Activated T-cell treated with anti-CD3 and anti-CD28 coated beads, Interleukin-2, amount 50 U/mL, for 72 hours (primary cell): ENCODE data around the gene CMAS. TPM values are rescaled to one million over a fixed set of nuclear protein-coding genes. Genes with fewer than 3 reads are reported as not detected.
"Not testable (repeated sequence)": the region's sequence is repeated elsewhere in the genome, so short reads cannot be mapped to it uniquely, and the experiment has no call there.

Experiments used
- ATAC-seq, 2 donors: fragments of 150-1000 bp; cut with Tn5 transposase; replicated peaks in 1 of 2; 2 replicates each; pipeline ENCODE4 v1.10.0; 2021; ENCODE audit warnings: moderate library complexity in 2 of 2, mild to moderate bottlenecking in 1 of 2
- DNase-seq, 2 donors: peaks; one replicate each; pipeline ENCODE4 v3.0.0; 2021 to 2022; ENCODE audit warnings: mixed read lengths in 1 of 2
- H3K27ac Mint-ChIP-seq: one replicate; pipeline ENCODE4 v1.8.0; 2022; ENCODE audit warnings: mild to moderate bottlenecking, moderate library complexity, mixed read lengths
- H3K27me3 Mint-ChIP-seq: one replicate; pipeline ENCODE4 v1.8.0; 2022; ENCODE audit warnings: low read depth, mixed read lengths
- H3K36me3 Mint-ChIP-seq, 2 donors: one replicate each; pipeline ENCODE4 v1.8.0; 2022; ENCODE audit warnings: mixed read lengths in 2 of 2, mild to moderate bottlenecking in 1 of 2; ENCODE audit not compliant: insufficient read depth in 2 of 2
- H3K4me1 Mint-ChIP-seq: one replicate; pipeline ENCODE4 v1.8.0; 2022; ENCODE audit warnings: low read depth, mixed read lengths
- H3K4me3 Mint-ChIP-seq, 2 donors: one replicate each; pipeline ENCODE4 v1.8.0; 2022; ENCODE audit warnings: mild to moderate bottlenecking in 2 of 2, mixed read lengths in 2 of 2, moderate library complexity in 2 of 2
- H3K9me3 Mint-ChIP-seq, 2 donors: one replicate each; pipeline ENCODE4 v1.8.0; 2022; ENCODE audit warnings: mixed read lengths in 2 of 2
- total RNA-seq, 2 donors: library from RNA; stranded (reverse); gene quantifications; one replicate each; pipeline ENCODE4 v1.2.3, GENCODE V29; 2022

The CMAS gene
- total RNA-seq = 10 to 100 TPM; 37.4 to 39.5 TPM

DNA sequence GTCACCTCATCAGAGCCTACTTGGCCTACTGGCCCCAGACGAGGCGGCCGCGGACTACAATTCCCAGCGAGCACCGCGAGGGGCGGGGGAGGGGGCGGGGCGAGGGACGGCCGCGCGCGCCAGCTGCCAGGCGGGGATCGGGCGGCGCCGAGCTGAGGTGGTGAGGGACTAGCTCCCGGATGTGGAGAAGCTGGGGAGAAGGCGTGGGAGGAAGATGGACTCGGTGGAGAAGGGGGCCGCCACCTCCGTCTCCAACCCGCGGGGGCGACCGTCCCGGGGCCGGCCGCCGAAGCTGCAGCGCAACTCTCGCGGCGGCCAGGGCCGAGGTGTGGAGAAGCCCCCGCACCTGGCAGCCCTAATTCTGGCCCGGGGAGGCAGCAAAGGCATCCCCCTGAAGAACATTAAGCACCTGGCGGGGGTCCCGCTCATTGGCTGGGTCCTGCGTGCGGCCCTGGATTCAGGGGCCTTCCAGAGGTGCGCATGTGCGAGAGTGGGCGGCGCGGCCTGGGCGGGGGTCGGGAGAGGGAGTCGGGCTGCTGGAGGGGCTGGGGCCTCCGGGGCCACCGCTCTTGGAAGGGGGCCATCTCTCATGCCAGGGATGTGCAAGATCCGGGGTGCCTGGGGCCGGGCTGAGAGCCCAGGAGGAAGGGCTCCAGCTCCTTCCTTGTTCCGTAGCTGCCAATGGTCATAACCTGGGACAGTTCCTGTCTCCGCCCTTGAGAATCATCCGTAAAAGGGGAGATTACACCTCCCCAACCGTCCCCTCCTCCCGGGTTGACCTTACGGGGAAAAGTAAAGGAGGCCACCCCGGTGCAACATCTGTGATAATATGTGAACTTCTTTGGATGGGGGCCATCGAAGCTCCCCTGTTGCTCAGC, at the start of gene CMAS:
Gene CMAS (plus strand): TSS at position 129 of the 878 bp plus-strand sequence. CDS start 86 bp downstream, at position 215.
- ATAC-seq (peak; percentile 80 to 85), DNase-seq (peak; percentile 77 to 78)
- Mint-ChIP-seq H3K4me1 (peaks cover 61% of the 10 kb centered on the region), H3K4me3 (peak within 1 kb of the TSS; percentile 93 to 94), H3K27me3 (no peaks in the 10 kb centered on the region), H3K36me3 (peaks cover 3% of the 10 kb centered on the region in 2 donors), H3K9me3 (no peaks in the 10 kb centered on the region), H3K27ac (peak within 1 kb of the TSS; percentile 87)

DNA sequence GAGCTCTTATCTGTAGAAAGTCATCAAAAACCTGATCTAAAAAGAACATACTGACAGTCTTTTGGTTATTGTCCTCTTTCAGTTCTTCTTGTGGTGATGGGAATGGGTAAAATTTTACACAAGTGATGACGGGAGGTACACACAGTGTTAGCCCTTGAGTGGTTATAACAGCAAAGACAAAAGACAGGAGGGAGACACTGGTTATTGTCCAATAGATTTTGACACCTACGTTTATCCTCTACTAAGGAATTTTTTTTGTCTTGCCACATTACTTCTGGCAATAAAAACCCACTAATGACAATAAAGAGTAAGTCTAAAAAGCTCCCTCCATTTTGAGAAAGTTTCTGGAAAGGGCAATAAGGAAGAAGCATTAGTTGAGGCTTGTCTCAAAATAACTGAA, 47.7 kb upstream of the CMAS start:
- Mint-ChIP-seq H3K4me3 (no peak overlapping the region), H3K27ac (no peak overlapping the region), H3K4me1 (peaks cover under 1% of the 10 kb centered on the region), H3K9me3 (no peaks in the 10 kb centered on the region), H3K27me3 (no peaks in the 10 kb centered on the region), H3K36me3 (no peaks in the 10 kb centered on the region)
- ATAC-seq (no peak), DNase-seq (no peak)

DNA sequence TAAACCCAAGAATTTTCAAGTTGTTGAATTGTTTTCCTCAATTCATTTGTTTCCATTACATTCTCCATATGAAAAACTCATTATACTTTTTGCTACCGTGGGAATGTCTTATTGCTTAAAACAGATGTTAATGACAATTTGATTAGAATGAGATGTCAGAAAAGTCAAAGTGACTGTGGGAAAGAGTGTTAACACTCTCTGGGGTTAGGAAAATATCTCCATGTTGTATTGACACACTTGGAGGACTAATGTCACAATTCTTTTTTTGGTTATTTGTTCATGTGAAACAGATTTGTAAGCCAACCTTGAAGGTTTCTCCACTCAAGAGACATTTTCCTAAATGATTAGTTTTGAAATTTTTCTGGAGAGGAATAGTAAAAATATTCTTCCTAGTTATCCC, 47.2 kb upstream of the CMAS start:
- H3K4me3 Mint-ChIP-seq = no peak overlapping the region

DNA sequence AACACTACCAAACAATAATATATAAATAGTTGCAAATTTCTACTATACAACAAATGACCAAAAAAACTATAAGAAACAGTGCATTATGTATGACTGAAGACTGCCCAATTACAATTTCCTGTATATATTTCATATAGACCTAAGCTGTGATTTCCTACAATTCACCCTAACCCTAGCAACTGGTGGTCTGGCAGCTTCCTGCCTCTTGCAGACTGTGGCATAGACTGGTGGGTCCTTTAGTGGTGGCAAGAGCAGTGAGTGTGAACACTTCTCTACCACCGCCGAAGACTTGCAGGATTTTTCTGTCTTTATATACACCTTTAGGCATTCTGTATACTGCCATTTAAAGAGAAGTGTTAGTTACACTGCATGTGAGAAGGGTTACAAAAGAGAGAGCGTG, 43.6 kb upstream of the CMAS start:
- H3K27me3 Mint-ChIP-seq = peaks cover 5% of the 10 kb centered on the region
- H3K4me1 Mint-ChIP-seq = no peaks in the 10 kb centered on the region
- no peak overlapping the region for H3K4me3 Mint-ChIP-seq
- DNase-seq (no peak), ATAC-seq (no peak)
- peaks cover 0 to 1% of the 10 kb centered on the region in 2 donors for H3K9me3 Mint-ChIP-seq
- no peaks in the 10 kb centered on the region for H3K36me3 Mint-ChIP-seq
- no peak overlapping the region for H3K27ac Mint-ChIP-seq

More for the DNA sequence above, 47.2 kb upstream of the CMAS start:
- Mint-ChIP-seq H3K27me3 (no peaks in the 10 kb centered on the region), H3K4me1 (no peaks in the 10 kb centered on the region), H3K27ac (no peak overlapping the region), H3K36me3 (no peaks in the 10 kb centered on the region), H3K9me3 (no peaks in the 10 kb centered on the region)
- DNase-seq (no peak), ATAC-seq (no peak)

DNA sequence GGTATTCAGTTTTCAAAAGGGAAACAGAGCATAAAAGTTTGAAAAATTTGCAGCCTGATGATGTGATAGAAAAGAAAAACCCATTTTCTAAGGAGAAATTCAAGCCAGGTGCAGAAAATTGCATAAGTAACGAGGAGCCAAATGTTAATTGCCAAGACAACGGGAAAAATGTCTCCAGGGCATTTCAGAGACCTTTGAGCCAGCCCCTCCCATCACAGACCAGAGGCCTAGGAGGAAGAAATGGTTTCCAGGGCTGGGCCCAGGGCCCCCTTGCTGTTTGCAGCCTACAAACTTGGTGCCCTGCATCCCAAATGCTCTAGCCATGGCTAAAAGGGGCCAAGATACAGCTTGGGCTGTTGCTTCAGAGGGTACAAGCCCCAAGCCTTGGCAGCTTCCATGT, 38.2 kb upstream of the CMAS start:
- not testable (repeated sequence) for H3K4me3 Mint-ChIP-seq, H3K36me3 Mint-ChIP-seq, H3K27me3 Mint-ChIP-seq, H3K27ac Mint-ChIP-seq, H3K4me1 Mint-ChIP-seq, ATAC-seq, H3K9me3 Mint-ChIP-seq, DNase-seq

DNA sequence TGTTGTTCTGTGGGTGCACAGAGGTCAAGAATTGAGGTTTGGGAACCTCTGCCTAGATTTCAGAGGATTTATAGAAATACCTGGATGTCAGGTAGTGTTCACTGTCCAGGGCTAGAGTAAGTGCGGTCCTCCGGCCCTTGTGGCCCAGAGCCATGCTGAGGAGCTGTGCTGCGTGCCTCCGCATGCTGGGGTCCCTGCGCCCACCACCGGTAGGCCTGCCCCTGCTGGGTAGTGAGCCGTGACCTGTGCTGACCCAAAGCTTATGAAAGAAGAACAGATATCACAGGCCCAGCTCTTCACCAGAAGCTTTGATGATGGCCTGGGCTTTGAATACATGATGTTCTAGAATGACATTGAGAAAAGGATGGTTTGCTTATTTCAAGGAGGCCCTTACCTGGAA, 37.8 kb upstream of the CMAS start:
- Mint-ChIP-seq H3K27ac (no peak overlapping the region), H3K27me3 (peaks cover 5% of the 10 kb centered on the region)
- DNase-seq = no peak

DNA sequence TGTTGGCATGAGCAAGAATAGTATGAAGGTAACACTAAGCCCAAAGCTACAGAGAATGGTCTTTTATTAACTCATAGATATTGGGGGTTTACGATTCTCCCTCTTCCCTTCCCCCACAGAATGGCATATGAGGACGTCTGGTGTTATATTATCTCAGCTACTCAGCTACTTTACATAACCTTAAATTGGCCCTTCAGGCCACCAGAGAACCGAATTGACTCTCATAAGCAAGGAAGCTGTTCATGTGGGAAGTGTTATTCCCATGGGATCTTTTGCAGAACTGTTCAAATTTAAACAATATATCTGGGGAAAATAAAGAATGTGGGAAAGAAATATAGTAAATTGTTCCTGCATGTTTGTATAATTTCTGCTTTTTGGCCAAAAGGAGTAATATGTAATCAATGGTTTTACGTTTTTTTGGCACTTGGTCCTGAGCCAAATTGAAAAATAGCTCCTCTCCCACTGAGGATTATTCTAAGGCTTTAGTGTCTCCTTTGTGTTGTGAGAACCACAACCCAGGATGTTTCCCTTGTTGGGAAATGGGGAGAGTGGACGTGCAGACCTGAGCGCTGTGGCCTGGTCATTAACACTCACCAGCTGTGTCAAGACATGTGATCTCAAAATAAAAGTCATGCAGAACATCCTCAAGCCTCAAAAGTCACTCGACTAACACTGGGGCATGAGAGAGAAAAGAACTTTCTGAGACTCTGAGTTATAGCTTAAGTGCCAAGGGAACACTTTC, 31.8 kb upstream of the CMAS start:
- Mint-ChIP-seq H3K9me3 (peaks cover 3 to 6% of the 10 kb centered on the region in 2 donors), H3K4me1 (peaks cover 7% of the 10 kb centered on the region), H3K27me3 (peaks cover 7% of the 10 kb centered on the region), H3K36me3 (no peaks in the 10 kb centered on the region), H3K4me3 (no peak overlapping the region), H3K27ac (no peak overlapping the region)
- ATAC-seq (no peak), DNase-seq (no peak)

More for the DNA sequence above, 37.8 kb upstream of the CMAS start:
- Mint-ChIP-seq H3K4me3 (no peak overlapping the region), H3K9me3 (peaks cover 4 to 6% of the 10 kb centered on the region in 2 donors), H3K4me1 (no peaks in the 10 kb centered on the region), H3K36me3 (no peaks in the 10 kb centered on the region)
- no peak for ATAC-seq

DNA sequence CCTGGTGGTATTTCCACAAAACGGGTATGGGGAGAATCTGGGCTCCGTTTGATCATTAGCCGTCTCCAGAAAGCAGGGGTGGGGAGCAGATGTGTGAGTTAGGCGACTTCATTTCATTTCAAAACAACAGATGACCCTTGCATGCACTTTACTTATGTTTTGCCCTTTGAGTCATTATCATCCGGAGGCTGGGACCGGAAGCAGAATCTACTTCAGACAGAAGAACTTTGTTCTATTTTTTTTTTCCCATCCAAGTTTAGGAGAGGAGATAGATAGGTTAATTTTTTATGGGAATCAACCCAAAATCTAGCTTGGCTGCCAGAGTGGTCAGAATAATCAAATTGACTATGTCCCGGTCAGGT, 31.3 kb upstream of the CMAS start:
- Mint-ChIP-seq H3K27me3 (peaks cover 7% of the 10 kb centered on the region), H3K27ac (no peak overlapping the region), H3K4me1 (peaks cover 7% of the 10 kb centered on the region), H3K36me3 (no peaks in the 10 kb centered on the region), H3K4me3 (no peak overlapping the region), H3K9me3 (peaks cover 3 to 5% of the 10 kb centered on the region in 2 donors)
- no peak for ATAC-seq
- DNase-seq = no peak

DNA sequence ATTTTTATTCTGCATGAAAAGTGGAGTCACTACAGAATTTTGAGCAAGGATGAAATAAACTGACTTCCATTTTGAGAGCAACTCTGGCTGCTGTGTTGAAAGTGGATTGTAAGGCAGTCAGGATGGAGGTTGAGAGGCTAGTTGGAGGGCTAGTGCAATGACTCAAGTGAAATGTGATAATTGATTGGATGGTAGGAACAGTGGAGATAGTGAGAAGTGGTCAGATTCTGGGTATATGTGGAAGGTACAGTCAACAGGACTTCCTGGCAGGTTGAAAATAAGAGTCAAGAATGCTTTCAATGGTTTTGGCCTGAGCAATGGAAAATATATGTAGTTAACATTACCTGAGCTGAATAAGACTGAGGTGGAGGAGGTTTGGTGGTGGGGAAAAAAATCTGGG, 29.0 kb upstream of the CMAS start:
- H3K27me3 Mint-ChIP-seq = peaks cover 7% of the 10 kb centered on the region
- DNase-seq (no peak), ATAC-seq (peak in 1 of 2 donors; percentile 47)
- no peaks in the 10 kb centered on the region for H3K9me3 Mint-ChIP-seq
- H3K4me1 Mint-ChIP-seq = peaks cover 7% of the 10 kb centered on the region
- no peak overlapping the region for H3K27ac Mint-ChIP-seq
- no peaks in the 10 kb centered on the region for H3K36me3 Mint-ChIP-seq
- no peak overlapping the region for H3K4me3 Mint-ChIP-seq

DNA sequence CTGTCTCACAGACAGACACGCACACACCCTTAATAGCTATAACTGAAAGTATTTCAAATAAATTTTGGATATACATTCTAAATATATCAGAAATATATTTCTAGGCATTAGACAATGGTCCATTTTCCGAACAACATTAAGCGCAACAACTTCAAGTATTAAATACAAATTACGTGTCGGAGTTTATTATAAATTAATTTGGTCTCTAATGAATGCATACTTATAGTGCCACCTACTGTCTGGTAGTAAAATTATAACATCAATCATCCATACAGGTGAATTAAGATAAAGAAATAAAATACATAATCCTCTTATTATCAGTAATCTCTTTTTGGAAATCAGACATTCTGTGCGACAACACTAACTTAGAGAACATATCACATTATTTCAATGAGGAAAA, 27.2 kb upstream of the CMAS start:
- no peaks in the 10 kb centered on the region for H3K36me3 Mint-ChIP-seq
- ATAC-seq (no peak), DNase-seq (no peak)
- H3K4me1 Mint-ChIP-seq = peaks cover 7% of the 10 kb centered on the region
- H3K9me3 Mint-ChIP-seq = no peaks in the 10 kb centered on the region
- H3K4me3 Mint-ChIP-seq = no peak overlapping the region
- H3K27ac Mint-ChIP-seq = no peak overlapping the region
- H3K27me3 Mint-ChIP-seq = peaks cover 2% of the 10 kb centered on the region

DNA sequence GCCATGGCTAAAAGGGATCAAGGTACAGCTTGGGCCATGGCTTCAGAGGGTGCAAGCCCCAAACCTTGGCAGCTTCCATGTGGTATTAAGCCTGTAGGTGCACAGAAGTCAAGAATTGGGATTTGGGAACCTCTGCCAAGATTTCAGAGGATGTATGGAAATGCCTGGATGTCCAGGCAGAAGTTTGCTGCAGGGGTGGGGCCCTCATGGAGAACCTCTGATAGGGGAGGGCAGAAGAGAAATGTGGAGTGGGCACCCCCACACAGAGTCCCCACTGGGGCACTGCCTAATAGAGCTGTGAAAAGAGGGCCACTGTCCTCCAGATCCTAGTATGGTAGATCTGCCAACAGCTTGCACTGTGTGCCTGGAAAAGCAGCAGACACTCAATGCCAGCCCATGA, 22.5 kb upstream of the CMAS start:
- not testable (repeated sequence) for DNase-seq, H3K36me3 Mint-ChIP-seq, H3K4me3 Mint-ChIP-seq, H3K9me3 Mint-ChIP-seq, H3K27me3 Mint-ChIP-seq, ATAC-seq, H3K4me1 Mint-ChIP-seq, H3K27ac Mint-ChIP-seq

DNA sequence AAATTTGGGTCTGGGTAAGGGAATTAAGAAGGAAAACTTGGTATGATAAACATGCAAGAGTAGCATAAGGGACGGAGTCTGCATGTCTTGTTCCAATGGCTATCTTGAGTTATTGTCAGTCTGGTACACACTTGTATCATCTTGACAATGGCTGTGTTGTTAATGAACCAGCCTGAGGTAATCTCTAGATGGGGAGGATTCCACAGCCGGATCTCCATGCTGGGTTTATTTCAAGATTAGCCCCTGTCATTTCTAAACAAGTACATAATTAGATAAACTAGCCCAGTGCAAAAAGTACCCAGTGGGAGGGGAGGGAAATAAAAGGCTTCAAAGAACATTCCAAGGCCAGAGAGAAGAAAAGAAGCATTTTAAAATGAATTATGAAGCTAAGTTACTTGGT, 16.5 kb upstream of the CMAS start:
- Mint-ChIP-seq H3K27me3 (no peaks in the 10 kb centered on the region), H3K36me3 (no peaks in the 10 kb centered on the region), H3K9me3 (no peaks in the 10 kb centered on the region), H3K27ac (no peak overlapping the region), H3K4me3 (no peak overlapping the region), H3K4me1 (peaks cover 4% of the 10 kb centered on the region)
- ATAC-seq = no peak
- no peak for DNase-seq

DNA sequence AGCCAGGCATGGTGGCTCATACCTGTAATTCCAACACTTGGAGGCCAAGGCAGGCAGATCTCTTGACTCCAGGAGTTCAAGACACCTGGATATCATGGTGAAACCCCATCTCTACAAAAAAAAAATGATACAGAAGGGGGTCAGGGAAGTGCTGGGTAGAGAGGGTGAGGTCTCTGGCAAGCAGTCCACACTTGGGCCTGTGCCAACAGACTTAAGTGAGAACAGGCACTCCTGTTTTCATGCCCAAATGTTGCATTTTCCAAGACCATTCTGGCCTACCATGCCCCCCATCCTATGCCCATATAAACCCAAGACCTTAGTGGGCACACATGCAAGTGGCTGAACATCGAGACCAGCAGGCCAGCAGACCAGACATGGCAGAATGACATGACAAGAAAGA, 16.0 kb upstream of the CMAS start:
- no peak for ATAC-seq

More for the DNA sequence above, 16.0 kb upstream of the CMAS start:
- no peak overlapping the region for H3K4me3 Mint-ChIP-seq
- H3K9me3 Mint-ChIP-seq = no peaks in the 10 kb centered on the region
- H3K27me3 Mint-ChIP-seq = no peaks in the 10 kb centered on the region
- peaks cover 8% of the 10 kb centered on the region for H3K4me1 Mint-ChIP-seq
- H3K27ac Mint-ChIP-seq = no peak overlapping the region
- H3K36me3 Mint-ChIP-seq = no peaks in the 10 kb centered on the region
- no peak for DNase-seq
